Stimulated activated CD8-positive, alpha-beta memory T cell treated with anti-CD3 and anti-CD28 coated beads, Interleukin-15, amount 100 ng/mL, for 48 hours (primary cell): ENCODE results near the gene FGGY.

Source experiments
- DNase-seq, 2 donors: peaks; one replicate each; pipeline ENCODE4 v3.0.0-alpha.2; 2020; ENCODE audit warnings: low read depth in 2 of 2

Gene FGGY

GRCh38 chr1:59678493-59679228, 381.8 kb downstream of the FGGY start:
- no peak for DNase-seq

GRCh38 chr1:59680044-59680443, 383.1 kb downstream of the FGGY start:
- DNase-seq: no peak

- no peak for DNase-seq
Measured at GRCh38 chr1:59682396-59683080, 385.6 kb downstream of the FGGY start.

GRCh38 chr1:59683197-59683596, 386.3 kb downstream of the FGGY start:
- DNase-seq: no peak

GRCh38 chr1:59684698-59685097, 387.8 kb downstream of the FGGY start:
- DNase-seq: no peak

- DNase-seq: no peak
Measured at GRCh38 chr1:59685101-59685500, 388.2 kb downstream of the FGGY start.

GRCh38 chr1:59685666-59686065, 388.8 kb downstream of the FGGY start:
- no peak for DNase-seq

GRCh38 chr1:59686170-59686569, 389.3 kb downstream of the FGGY start:
- DNase-seq: no peak

GRCh38 chr1:59686574-59686973, 389.7 kb downstream of the FGGY start:
- no peak for DNase-seq

GRCh38 chr1:59687081-59687480, 390.2 kb downstream of the FGGY start:
- no peak for DNase-seq

GRCh38 chr1:59688976-59689375, 392.1 kb downstream of the FGGY start:
- no peak for DNase-seq

GRCh38 chr1:59689730-59690129, 392.8 kb downstream of the FGGY start:
- no peak for DNase-seq

GRCh38 chr1:59690171-59690930, 393.5 kb downstream of the FGGY start:
- no peak for DNase-seq

GRCh38 chr1:59691261-59691660, 394.4 kb downstream of the FGGY start:
- no peak for DNase-seq

GRCh38 chr1:59692591-59692990, 395.7 kb downstream of the FGGY start:
- DNase-seq: no peak

GRCh38 chr1:59693406-59693805, 396.5 kb downstream of the FGGY start:
- no peak for DNase-seq

- DNase-seq: no peak
Measured at GRCh38 chr1:59695252-59695651, 398.4 kb downstream of the FGGY start.

GRCh38 chr1:59696421-59697115, 399.7 kb downstream of the FGGY start:
- no peak for DNase-seq

- DNase-seq: no peak
Measured at GRCh38 chr1:59697150-59697800, 400.4 kb downstream of the FGGY start.

GRCh38 chr1:59698386-59698785, 401.5 kb downstream of the FGGY start:
- no peak for DNase-seq

- no peak for DNase-seq
Measured at GRCh38 chr1:59699227-59699847, 402.4 kb downstream of the FGGY start.
